IPS-11a (cell line): ENCODE measurements around the gene HTRA1.

ENCODE experiments used
- H3K4me3 ChIP-seq: one replicate; pipeline ENCODE4 v1.5.1; 2013; ENCODE audit warnings: low read depth, low read length, control low read depth

The HTRA1 gene

DNA sequence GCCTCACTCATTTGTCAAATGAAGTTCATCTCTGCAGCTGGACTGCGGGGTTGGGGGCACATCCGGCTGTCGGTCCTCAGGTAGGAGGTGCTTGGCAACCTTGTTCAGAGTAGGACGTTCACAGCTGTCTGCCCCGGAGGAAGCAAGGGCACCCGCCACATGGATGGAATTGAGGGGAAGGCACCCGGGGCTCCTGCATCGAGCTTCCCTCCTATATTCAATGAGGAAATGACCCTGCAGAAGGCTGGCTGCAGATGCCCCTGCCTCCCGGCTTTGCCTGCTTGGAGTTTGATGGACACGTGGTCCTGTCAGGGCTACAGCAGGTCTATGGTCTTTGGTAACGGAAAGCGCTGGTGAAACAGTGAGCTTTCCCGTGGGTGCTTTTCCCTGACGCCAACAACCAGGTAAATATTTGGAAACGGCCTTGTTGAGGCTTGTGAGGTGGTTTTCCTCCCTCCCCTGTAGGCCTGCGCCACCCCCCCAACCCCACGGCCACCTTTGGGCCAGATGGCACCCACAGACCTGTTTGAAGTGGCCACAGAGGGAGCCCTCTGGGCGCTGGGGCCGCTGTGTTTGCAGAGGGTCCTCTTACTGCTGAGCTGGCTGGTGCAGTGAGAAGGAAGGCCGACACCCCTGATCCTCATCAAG lies 32.9 kb downstream of the HTRA1 start:
- H3K4me3 ChIP-seq: no peak overlapping the region

DNA sequence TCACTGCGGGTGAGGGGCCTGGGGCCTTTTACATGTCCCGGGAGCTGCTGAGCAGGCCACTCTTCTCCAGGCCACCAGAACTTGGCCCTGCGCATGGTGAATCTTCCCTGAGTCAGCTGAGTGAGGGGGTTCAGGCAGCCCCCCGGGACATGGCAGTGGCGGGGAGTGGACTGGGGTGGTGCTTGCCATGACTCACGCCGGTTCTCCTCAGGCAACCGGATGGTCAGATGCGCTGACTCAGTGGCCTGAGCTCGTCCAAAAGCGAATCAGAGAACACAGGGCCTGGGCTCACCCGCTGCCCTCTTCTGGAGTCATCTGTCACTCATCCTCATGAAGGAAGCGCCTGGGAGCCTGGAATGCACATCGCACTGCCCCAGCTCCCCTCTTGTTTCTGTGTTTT lies 33.5 kb downstream of the HTRA1 start:
- no peak overlapping the region for H3K4me3 ChIP-seq

DNA sequence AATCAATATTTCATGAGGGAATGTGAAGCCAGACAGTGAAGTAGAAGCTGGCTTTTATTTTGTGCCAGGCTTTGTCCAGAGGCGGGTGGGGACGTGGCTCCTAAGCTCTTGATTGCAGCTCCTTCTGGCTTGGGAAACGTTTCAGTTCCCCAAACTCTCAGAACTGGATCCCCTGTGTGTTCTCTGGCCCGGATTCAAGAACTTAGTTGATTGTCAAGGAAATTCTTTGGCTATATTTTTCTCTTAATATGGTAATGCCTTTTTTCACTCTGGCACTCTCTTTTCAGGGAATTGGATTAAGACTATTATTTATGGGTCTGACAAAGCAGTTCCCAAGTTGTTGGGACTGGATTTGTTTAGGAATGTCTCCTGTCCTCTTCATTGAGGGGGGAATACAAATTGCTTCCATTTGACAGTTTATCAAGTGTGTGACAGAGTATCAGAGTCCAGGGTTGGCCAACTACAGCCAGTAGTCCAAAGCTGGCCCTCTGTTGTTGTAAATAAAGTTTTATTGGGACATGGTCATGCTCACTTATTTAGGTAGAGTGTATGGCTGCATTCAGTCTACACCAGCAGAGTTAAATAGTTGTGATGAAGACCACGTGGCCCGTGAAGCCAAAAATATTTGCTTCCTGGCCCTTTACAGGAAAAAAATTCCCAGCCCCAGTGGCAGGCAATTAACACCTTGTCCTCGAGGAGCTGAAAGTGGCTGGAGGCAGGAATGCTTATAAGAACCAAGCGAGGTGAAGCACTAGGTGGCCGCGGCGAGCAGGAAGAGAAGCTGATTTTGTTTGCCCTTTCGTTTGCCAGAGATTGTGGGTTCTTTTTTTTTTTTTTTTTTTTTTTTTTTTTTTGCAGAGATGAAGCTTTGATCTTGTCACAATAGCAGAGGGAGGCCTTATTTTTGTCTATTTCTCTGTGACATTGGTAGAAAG lies 34.3 kb downstream of the HTRA1 start:
- H3K4me3 ChIP-seq: no peak overlapping the region

DNA sequence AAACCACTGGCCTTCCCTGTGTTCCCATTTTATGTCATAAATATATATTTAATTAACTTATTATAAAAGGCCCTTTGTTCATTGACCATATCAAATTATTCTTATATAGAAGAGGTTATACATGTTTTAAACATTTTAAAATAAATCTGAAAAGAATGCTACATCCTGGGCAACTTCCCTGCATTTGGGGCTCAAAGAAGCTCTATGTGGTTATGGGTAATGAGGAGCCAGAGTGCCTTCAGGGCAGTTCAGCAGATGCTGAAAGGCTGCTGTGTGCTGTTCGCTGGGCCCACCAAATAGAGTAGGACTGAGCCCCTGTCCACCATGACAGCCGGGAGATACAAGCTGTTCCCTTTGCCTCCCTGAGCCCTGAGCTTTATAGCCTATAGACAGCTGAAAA lies 35.9 kb downstream of the HTRA1 start:
- H3K4me3 ChIP-seq: no peak overlapping the region

DNA sequence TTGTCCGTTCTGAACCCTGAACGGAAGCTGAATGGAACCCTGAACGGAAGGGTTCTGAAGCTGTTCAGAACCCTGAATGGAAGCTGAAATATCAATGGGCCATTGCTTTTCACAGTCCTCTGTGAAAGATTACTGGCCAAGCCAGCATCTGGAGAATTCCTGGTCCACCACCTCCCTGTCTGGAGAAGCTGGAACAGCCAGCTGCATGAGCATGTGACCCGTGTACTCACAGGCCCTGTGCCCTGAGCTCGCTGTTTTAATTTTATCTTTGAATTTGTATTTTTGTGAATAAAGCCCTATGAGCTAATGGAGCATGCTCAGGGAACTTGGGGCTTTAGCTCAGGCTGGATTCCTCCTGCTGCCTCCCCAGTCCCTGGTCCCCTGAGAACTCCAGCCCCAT lies 37.2 kb downstream of the HTRA1 start:
- no peak overlapping the region for H3K4me3 ChIP-seq

DNA sequence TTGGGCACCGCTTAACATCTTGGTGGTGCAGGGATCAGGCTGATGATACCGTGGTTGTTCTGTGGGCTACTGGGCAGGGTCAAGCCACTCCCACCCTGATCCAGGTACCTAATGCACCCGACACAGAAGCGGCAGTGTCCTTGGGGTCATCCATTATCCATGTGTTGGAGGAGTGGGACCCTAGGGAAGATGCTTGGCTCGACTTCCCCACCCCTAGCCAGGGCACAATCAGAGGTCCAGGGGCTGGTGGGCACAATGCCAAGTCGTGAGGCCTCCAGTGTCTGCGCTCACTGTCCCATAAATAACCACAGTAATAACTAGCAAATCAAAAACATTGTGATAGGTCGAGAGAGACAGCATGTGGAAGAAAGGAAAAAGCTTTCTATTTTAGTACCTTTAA lies 37.7 kb downstream of the HTRA1 start:
- no peak overlapping the region for H3K4me3 ChIP-seq

DNA sequence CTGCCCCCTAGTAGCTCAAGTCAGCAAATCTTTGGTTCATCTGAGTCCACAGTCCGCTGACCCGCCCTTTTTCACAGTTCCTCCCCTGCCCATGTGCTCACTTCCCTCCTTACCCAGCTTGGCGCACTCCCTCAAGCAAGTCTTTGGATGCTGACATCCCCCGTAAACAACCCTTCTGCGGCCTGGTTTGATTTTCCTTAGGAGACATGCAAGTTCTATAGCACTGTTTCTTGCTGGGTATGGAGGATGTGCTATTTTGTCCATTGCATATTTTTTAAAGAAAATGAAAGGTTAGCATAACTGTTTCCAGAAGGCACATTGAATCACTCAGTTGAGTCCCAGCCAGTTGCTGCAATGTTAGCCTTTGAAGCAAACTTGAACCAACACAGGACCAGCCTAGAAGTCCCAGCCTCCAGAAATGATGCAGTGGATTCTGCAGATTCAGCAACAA lies 38.2 kb downstream of the HTRA1 start:
- H3K4me3 ChIP-seq: no peak overlapping the region

DNA sequence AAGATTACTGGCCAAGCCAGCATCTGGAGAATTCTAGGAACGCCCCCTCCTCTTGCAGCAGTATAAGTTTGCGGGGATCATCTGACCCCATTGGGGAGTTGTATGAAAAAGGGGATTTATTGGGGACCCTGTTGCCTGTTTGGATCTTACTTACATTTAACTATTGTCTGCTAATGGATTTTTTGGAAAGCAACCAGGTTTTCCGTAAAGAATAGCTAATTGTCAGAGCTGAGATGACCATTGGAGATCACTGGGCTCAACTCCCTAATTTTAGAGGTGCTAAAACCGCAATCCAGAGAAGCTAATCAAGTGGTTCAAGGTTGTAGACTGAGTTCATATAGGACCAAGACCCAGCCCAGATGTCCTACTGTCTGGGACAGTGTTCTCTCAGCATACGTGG lies 38.8 kb downstream of the HTRA1 start:
- H3K4me3 ChIP-seq: no peak overlapping the region

DNA sequence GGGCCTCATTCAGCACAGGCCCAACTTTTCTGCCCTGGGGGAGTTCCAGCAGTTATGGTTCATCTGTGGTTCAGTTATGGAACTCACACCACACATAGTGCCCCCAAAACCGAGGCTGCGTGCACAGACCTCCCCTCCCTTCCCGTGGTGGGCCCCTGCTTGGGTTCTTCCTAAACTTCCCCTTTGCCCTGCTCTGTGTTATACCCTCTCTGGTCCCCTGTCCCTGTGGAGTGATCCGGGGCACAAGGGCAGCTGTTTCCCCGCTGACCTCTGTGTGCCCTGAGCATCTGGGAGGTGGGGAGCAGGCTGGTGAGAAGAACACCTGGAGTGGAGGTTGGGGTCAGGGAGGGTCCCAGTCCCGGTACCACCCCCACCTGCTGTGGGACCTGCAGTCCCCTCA lies 39.4 kb downstream of the HTRA1 start:
- H3K4me3 ChIP-seq: no peak overlapping the region

DNA sequence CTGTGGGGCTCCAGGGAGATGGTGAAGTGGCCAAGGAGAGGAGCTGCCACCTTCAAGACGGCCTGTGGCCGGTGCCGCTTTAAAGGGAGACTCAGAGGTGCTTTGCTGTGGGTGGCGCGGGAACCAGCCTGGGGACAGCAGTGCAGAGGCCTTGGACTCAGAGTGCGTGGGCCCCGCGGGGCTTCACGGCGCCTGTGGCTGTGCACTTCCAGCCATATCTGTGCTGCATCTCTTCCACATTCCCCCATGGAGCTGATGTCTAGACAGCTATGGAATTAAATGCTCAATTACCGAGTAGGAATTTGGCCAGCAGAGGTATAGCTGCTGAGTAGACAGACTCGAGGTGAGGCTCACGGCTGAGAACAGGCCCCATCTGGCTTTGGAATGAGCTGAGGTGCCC lies 41.7 kb downstream of the HTRA1 start:
- H3K4me3 ChIP-seq: no peak overlapping the region

DNA sequence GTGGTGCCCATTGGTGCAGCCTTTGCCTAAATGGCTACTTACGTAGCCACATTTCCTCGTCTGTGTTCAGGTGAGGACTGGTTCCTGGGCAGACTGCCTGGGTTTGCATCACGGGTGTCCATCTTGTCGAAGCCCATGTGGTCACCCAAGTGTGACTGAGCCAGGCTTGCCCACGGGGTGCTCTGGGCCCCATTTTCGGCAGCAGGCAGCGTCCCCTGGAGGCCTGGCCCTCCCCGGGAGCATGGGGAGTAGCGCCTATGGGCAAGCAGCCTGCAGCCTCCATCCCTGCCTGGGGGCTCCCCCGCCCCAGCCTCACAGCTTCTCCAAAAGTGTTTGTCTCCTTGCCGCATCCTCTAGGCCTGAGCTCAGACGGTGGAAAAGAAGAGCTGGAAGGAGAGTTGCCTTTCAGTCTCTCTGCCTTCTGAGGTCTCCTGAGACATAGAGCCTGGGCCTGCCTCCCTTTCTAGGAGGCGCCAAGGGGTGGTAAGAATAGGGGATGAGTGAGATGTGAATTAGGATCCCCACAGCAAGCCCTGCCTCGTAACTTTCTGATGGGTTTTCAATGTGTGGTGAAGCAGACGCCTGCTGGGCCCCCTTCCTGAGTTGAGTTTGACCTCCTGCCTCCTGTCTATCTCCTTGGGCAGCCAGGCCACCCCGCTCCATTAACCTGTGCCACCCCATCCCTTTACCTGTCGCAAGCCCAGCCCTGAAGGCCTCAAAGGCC lies 42.7 kb downstream of the HTRA1 start:
- no peak overlapping the region for H3K4me3 ChIP-seq

DNA sequence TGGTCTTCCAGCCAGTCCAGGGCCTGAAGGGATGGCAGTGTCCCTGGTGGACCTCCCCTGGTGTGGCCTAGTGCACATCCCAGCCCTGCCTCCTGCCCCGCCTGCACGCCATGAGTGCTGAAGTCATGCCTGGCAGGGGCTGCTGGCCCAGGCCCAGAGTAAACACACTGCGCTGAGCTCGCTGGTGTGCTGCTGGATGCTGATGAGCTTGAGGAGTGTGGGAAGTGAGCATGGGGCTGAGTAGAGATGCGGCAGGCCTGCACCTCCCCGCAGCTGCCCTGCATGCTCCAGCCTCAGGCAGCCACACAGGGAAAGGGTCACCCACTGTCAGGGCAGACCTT lies 43.2 kb downstream of the HTRA1 start:
- H3K4me3 ChIP-seq: no peak overlapping the region

DNA sequence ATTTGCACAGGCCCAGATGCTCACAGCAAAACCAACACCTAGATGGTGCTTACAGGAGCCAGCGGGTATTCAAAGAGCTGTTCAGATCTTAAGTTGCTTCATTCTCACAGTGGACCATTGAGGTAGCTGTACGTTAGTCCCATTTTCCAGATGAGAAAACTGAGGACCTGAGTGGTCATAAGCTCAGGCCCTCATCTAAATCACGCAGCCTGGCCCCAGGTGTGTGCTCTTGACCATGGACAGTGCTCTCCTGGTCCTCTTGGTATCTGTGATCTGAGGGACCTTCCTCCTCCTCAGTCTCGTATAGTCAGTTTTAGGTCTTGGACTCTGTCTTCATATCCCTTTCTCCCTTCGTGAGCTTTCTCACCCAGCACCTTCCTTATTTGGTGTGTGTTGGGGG lies 43.7 kb downstream of the HTRA1 start:
- H3K4me3 ChIP-seq: no peak overlapping the region

DNA sequence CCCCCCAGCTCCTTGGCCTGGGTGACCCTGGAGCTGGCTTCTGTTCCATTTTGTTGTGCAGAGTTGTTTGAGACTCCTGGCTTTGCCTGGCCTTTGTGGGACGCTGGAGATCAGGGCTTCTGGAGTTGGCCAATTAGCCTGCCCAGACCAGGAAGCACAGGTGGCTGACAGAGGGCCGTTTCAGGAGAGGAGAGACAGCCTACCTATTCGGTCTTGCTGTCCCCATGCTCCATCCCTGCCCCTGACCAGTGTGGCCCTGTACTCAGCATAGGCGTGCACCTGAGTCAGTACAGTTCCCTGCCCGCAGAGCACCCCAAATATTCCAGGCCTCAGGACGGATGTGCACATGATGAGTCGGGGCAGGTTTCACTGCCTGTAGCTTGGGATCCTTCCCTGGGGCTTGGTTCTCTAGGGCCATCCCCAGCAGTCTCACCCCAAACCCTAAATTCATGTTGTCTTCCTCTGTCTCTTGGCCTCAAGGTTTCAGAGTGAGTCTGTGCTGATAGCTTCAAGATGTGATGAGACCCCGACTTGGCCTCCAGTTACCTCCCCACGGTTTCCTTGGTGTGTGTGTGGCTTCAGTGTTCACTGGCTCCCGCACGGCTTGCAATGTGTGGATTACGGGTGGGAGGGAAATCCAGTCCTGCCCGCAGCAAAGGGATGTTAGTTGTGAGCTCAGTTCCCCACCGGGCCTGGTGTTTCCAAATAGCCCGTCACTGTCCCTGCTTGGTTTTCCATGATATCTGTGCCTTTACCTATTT lies 44.7 kb downstream of the HTRA1 start:
- H3K4me3 ChIP-seq: no peak overlapping the region

DNA sequence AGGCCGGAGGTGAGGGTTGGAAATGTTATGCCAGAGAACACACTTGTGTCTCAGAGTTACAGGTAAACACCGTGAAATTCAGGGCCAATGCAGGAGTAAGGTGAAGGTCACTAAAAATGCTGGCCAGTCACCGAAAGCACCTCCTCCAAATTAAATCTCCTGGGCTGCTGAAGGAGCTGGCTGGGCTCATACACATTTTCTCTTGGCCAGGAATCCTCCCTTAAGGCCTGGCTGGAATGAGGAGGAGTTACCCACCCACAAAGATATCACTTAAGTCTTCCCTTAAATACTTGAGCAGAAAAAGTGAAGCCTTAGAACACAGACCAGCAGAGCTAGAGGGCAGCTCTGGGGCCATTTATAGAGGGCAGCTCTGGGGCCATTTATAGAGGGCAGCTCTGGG lies 46.3 kb downstream of the HTRA1 start:
- no peak overlapping the region for H3K4me3 ChIP-seq

DNA sequence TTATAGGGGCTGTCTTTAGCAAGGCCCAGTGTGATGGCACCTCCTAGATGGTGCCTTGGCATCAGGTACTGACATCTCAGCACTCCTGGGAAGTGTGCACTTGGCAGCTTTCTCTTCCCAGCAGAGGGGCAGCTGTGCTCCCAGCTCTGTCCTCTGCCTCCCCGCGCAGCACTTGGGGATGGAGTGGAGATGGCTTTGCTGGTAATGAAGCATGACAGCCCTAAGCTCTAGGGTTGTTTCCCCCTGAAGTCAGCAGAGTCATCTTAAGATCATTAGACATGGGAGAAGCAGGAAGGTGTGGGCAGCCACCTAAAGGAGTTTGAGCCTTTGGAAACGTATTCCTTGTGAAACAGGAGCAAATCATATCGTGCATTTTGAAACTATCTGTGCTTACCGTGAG lies 46.7 kb downstream of the HTRA1 start:
- H3K4me3 ChIP-seq: no peak overlapping the region

DNA sequence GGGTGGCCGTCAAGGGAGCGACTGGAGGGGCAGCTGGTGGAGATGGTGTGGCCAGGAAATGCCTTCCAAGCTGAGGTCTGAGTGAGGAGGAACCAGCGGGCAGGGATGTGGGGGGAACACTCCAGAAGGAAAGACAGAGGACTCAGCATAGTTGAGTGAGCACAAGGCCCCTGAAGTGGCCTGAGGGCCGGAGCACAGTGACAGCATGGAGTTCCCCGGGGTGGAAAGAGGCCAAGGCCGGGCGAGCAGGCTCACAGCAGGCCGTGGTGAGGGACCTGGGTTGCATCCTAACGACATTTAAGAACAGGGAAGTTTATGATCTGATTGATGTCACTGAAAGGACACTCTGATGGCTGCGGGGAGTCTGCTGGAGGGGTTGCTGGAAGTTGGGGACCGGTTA lies 48.0 kb downstream of the HTRA1 start:
- no peak overlapping the region for H3K4me3 ChIP-seq

DNA sequence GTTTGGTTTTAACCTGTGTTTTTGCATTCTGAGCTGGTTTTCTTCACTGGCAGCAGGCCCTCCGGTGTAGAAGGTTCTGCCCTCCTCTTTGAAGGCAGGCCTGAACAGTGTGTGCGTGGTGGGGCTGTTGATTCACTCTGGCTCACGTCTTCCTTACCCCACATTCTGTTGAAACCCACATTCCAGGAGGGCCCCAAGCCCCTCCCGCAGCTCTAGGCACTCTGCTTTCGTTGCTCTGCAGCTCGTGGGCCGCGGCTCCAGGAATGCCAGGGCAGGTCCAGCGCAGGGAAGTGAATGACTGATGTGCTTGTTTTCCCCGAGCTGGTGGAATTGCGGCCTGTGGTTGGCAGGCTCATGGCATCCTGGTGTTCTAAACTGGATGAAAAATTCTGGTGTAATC lies 49.0 kb downstream of the HTRA1 start:
- no peak overlapping the region for H3K4me3 ChIP-seq

DNA sequence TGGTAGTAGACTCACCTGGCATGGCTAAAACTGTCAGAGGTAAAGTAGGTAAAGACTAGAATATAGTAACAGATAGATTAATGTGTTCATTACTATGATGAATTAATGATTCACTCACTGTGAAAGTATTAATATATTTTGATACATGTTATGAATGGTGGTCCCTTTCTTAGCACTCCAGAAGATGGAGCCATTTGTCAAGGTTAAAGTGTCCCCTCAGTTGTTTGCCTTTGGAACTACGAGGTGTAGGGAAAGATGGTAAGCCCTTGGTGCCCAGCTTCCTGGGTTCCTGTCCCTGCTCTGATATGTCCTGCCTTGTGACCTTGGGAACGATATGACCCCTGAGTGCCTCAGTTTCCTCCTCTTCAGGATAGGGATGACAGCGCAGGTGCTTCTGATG lies 49.4 kb downstream of the HTRA1 start:
- no peak overlapping the region for H3K4me3 ChIP-seq

DNA sequence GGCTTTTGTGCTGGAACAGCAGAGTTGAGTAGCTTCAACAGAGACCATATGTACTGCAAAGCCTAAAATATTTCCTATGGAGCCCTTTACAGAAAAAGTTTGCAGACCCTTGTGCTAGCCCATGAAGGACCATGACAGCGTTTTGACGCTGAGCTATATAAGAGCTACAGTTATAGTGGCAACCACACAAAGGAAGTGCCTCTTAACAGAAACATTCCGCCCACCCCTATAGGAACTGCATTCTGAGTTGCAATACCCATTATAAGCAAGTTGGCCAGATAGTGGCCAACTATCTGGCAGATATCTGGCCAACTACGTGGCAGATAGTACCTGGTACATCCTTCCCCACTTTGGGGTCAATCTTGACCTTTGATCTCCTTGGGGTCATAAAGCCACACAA lies 51.7 kb downstream of the HTRA1 start:
- no peak overlapping the region for H3K4me3 ChIP-seq
